DMS153 (cell line): Measurements from ENCODE around the gene NASP.
A peak's percentile ranks its signal among the peaks of the same experiment; 100 is the strongest.
"Not testable (repeated sequence)": the region's sequence is repeated elsewhere in the genome, so short reads cannot be mapped to it uniquely, and the experiment has no call there.

Source experiments
- DNase-seq: peaks from one replicate; lab custom pipeline; 2025; lab: John Stamatoyannopoulos, UW

NASP gene

GRCh38 chr1:45570631-45571030, 13.2 kb upstream of the NASP start:
- DNase-seq, result no peak

GRCh38 chr1:45573231-45573804, 10.5 kb upstream of the NASP start:
- no peak for DNase-seq

GRCh38 chr1:45574105-45574626, 9.7 kb upstream of the NASP start:
- no peak for DNase-seq

DNA sequence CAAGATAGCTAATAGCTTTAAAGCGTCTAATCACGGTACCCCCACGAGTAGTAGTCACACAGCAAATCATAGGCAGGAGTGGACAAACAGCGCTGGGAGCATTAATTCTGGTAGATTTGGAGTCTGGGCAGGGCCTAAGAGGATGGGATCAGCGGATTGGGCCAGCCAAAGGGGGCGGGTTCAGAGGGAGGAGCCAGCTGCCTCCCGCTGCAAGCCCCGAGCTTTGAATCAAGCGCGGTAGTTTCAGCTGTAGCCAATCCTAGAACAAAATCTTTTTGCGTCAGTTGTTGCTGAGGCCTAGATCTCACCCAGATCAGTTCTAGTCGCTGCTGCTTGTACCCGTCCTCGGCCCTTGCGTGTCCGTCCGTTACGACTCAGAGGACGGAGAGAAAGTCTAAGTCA, 576 bp upstream of the NASP start:
- peak; percentile 99 for DNase-seq

- peak; percentile 92 for DNase-seq
Observed at GRCh38 chr1:45584351-45585109, 689 bp downstream of the NASP start.

DNA sequence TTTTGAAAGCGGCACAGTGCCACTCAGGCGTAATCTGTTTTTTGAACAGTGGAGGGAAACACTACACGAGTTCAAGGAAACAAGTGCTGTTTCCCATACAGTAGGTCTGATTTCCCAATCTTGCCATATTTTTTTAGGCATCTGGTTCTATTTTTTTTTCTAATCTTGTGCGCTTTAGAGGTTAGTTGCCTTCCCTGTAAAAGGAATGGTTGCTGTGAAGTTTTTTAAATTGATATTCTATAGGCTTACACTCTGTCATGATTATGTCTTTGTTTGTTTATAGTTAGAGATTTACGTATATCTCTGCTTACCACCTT, 1.2 kb downstream of the NASP start:
- DNase-seq, result no peak

DNA sequence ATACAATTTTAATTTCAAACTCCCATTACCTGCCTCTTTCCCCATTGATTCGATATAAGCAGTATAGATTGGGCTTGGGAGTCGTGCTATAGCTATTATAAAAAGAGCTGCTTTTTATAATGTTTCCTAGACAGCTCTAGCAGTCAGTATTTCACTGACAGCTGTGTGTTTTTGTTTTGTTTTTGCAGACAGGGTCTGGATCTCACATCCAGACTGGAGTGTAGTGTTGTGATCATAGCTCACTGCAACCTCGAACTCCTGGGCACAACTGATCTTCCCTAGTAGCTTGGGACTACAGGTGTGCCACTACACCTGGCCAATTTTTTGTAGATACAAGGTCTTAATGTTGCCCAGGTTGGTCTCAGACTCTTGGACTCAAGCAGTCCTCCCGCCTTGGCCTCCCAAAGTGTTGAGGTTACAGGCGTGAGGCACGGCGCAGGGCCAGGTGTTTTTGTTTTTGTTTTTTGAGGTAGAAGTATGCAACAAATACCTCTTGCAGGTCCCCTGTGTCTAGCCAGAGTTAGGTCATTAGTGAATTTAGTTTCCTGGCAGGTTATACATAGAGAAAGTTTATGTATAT, 1.7 kb downstream of the NASP start:
- DNase-seq, result no peak

GRCh38 chr1:45586769-45587168, 2.9 kb downstream of the NASP start:
- no peak for DNase-seq

DNA sequence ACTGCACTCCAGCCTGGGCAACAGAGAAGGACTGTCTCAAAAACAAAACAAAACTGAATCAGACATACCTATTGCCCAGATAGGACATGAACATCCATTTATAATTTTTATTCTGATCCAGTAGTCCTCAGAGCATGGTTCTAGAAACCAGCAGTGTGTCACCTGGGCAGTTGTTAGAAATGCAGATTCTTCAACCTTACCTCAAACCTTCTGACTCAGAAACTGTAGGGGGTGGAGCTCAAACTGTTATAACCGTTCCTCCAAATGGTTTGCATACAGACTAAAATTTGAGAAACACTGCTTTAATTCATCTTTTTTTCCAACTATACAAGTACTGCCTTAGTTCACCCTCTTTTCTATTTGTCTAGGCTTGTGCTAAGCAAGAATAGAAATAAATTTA, 6.0 kb downstream of the NASP start:
- no peak for DNase-seq

- no peak for DNase-seq
Observed at GRCh38 chr1:45594412-45594811, 10.6 kb downstream of the NASP start.

DNA sequence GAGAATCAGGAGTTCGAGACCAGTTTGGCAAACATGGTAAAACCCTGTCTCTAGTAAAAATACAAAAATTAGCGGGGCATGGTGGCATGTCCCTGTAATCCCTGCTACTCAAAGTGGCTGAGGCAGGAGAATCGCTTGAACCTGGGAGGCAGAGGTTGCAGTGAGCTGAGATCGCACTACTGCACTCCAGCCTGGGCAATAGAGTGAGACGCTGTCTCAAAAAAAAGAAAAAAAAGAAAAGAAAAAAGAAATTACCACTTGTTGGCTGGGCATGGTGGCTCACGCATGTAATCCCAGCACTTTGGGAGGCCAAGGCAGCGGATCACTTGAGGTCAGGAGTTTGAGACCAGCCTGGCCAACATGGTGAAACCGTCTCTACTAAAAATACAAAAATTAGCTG, 12.9 kb downstream of the NASP start:
- DNase-seq, result not testable (repeated sequence)

- DNase-seq, result no peak
Observed at GRCh38 chr1:45604239-45604638, 20.4 kb downstream of the NASP start.

- no peak for DNase-seq
Observed at GRCh38 chr1:45607404-45608074, 23.7 kb downstream of the NASP start.

DNA sequence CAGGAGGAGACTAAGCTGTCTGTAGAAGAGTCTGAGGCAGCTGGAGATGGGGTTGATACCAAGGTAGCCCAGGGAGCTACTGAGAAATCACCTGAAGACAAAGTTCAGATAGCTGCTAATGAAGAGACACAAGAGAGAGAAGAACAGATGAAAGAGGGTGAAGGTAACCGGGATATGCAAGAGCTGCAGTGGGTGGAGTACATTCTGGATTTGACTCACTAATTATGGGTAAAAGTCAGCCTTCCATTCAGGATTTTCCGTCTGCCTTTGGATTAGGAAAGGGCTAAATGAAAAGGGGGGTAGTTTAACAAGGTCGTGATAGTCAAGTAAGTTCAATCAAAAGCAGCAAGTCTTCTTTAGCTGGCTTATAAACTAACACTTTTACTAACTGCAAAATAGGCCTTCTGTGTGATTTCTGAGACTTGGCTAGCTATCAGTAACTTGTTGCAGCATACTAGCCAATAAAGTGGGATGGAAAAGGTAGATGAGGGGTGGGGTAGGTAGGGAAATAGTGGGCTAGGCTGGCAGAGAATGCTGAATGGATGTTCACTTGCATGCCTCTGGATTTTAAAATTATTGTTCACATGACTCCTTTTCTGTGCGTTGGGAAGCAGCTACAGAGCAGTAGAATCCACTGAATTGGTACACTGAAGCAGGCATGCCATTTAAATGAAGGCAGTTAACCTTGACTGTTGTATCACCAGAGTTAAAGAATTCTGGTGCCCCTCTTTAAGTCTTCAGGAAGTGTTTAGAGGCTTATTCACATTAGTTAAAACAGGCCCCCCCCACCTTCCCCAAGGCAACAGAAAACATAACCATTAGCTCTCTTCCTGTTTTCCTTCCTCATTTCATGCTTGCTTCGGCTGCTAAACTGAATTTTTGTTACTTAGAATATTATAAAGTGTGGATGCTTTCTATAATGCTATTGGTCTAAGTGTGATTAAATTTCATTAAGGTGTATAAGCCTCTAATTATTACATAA, 24.6 kb downstream of the NASP start:
- no peak for DNase-seq

DNA sequence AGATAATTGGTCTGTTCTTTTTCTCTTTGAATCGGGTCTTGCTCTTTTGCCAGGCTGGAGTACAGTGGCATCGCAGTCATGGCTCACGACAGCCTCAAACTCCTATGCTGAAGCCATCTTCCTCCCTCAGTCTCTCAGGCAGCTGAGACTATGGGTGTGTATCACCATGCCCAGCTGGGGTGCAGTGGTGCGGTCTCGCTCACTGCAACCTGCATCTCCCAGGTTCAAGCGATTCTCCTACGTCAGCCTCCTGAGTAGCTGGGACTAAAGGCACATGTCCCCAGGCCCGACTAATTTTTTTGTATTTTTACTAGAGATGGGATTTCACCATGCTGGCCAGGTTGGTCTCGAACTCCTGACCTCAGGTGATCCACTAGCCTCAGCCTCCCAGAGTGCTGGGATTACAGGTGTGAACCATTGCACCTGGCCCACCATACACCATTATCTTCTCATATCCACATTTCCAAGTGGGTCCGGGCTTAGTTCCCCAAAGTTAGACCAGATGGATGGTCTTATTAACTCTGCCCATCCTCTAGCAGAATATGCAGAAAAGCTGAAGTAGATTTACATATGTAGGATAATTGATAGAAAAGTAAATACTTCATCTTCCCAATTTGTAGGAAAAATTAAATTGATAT, 26.9 kb downstream of the NASP start:
- DNase-seq, result no peak

GRCh38 chr1:45612941-45613579, 29.2 kb downstream of the NASP start:
- DNase-seq, result no peak

DNA sequence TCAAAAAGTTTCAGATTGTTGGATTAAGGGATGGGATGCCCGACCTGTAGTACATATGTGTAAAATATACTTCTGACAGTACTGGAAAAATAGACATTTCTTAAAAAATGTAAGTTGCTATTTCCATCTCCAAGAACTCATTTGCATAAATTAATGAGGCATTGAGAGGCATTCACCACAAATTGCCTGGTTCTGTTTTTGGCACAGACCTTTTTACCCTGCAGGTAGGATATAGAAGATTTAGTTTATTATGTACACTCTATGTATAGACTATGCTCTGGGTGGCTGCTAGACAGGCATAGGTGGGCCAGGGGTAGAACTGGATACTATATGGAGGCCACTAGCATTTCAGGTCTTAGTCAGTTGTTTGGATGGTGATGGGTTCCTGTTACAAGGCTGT, 32.0 kb downstream of the NASP start:
- no peak for DNase-seq

DNA sequence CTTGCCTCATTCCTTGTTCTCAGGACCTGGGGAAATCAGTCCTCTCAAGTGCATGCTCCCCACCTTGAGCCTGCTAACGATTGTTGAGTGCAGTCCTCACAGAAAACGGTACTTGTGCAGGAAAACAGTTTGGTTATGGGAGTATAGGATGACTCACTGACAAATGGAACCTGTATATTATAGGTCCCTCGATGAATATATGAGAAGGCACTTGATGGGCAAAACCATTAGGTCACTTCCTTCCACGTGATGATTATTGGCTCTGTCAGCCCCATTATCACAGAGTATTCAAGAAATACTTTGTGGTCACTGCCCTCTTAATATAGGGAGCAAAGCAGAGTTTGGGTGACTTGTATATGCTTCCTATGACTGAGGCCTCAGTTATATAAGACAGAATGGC, 33.8 kb downstream of the NASP start:
- no peak for DNase-seq

DNA sequence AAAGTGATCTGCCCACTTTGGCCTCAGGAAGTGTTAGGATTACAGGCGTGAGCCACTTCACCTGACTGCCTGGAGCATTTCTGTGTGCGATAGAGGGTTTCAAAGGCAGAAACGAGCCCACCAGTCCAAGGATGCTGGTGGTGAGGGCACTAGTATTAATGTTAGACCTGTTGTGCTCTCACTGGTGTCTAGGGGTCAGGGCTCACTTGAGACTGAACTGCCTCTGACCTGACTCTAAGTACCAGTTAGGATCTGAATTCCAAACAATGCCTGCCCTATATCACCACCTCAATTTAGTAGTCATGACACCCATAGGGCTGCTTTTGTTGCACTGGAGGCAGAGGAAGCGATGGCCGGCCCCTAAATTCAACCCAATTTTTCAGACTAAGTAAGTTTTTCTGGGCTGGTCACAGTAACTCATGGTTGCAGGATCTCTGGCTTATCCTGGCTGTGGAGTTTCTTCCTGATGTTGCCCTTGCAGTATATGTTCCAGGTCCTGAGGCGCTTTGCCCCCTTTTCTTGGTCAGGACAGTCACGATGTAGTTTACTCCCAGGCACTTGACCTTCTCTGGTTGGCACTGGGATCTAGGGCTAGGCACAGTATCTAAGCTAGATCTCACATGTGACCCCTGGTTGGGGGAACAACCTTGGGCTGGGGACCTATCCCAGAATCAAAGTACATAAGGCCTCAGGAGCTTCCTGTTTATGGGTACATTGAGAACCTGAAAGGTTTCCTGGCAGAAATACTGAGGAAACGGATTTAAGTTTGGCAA, 35.5 kb downstream of the NASP start:
- no peak for DNase-seq
